H1 (cell line): ENCODE results near the gene BTRC. TPM values are rescaled to one million over a fixed set of nuclear protein-coding genes. Genes with fewer than 3 reads are reported as not detected.

Source experiments
- CTCF ChIA-PET: fragments of 300-600 bp; sonication (Branson Sonifier 250); formaldehyde crosslinking; loops from one replicate; lab custom pipeline; 2021; ENCODE audit not compliant: partially characterized antibody; lab: Charles Lee
- POLR2A ChIA-PET: fragments of 300-600 bp; sonication (Branson Sonifier 250); formaldehyde crosslinking; loops from one replicate; lab custom pipeline; 2021; ENCODE audit warnings: inconsistent platforms; ENCODE audit not compliant: partially characterized antibody; lab: Charles Lee
- DNase-seq, 2 experiments: peaks; one replicate each; pipeline versions ENCODE4 v3.0.0 to v3.0.0-alpha.2; 2010 to 2022; ENCODE audit warnings: low spot score in 2 of 2, low read depth in 1 of 2, mixed read lengths in 1 of 2
- FAIRE-seq: peaks from 2 replicates; lab custom pipeline; 2011; peaks lifted over from hg19 to GRCh38; lab: Jason Lieb, UNC
- H2AFZ ChIP-seq: 2 replicates; pipeline ENCODE4 v1.8.1; 2012; ENCODE audit warnings: low read length, inconsistent platforms
- H2AK5ac ChIP-seq: 2 replicates; pipeline ENCODE4 v1.6.1; 2013; ENCODE audit warnings: low read depth, low read length
- H2BK120ac ChIP-seq: replicated peaks from 2 replicates; pipeline ENCODE3; 2013; ENCODE audit warnings: low read depth, low read length, inconsistent platforms
- H2BK12ac ChIP-seq: 2 replicates; pipeline ENCODE4 v1.6.1; 2013; ENCODE audit warnings: low read depth, low read length
- H2BK15ac ChIP-seq: 2 replicates; pipeline ENCODE4 v1.6.1; 2013; ENCODE audit warnings: low read length
- H2BK20ac ChIP-seq: 2 replicates; pipeline ENCODE4 v1.6.1; 2013; ENCODE audit warnings: low read length
- H2BK5ac ChIP-seq: 2 replicates; pipeline ENCODE4 v1.6.1; 2013; ENCODE audit warnings: low read depth, low read length
- H3K14ac ChIP-seq: 2 replicates; pipeline ENCODE4 v1.6.1; 2013; ENCODE audit warnings: inconsistent platforms; ENCODE audit not compliant: insufficient read length
- H3K18ac ChIP-seq: 2 replicates; pipeline ENCODE4 v1.6.1; 2013; ENCODE audit warnings: low read length; ENCODE audit errors: extremely low read depth
- H3K23ac ChIP-seq: 2 replicates; pipeline ENCODE4 v1.6.1; 2013; ENCODE audit warnings: inconsistent platforms; ENCODE audit not compliant: insufficient read length
- H3K23me2 ChIP-seq: 2 replicates; pipeline ENCODE4 v1.6.1; 2013; ENCODE audit warnings: low read depth, low read length
- H3K27ac ChIP-seq: 2 replicates; pipeline ENCODE4 v1.6.1; 2011; ENCODE audit warnings: low read depth, low read length, inconsistent platforms
- H3K27me3 ChIP-seq, 4 experiments: replicated peaks in 1 of 4; 1 replicate in 1 of 4; 2 replicates in 3 of 4; pipeline versions ENCODE4 v1.6.1 to v1.8.1; 2011 to 2013; ENCODE audit warnings: low read length in 3 of 4, mild to moderate bottlenecking in 3 of 4, inconsistent platforms in 2 of 4, mixed read lengths in 2 of 4, moderate library complexity in 1 of 4; ENCODE audit not compliant: control insufficient read depth in 3 of 4, insufficient read depth in 3 of 4; ENCODE audit errors: extremely low read depth in 1 of 4
- H3K36me3 ChIP-seq, 4 experiments: 2 replicates each; pipeline versions ENCODE4 v1.6.1 to v1.8.1; 2011 to 2013; ENCODE audit warnings: mild to moderate bottlenecking in 4 of 4, low read length in 3 of 4, moderate library complexity in 2 of 4, control low read depth in 1 of 4, inconsistent platforms in 1 of 4; ENCODE audit not compliant: insufficient read depth in 4 of 4, control insufficient read depth in 2 of 4
- H3K4ac ChIP-seq: replicated peaks from 2 replicates; pipeline ENCODE3; 2013; ENCODE audit warnings: low read length, low read depth, mixed read lengths, inconsistent platforms; ENCODE audit not compliant: insufficient read length
- H3K4me1 ChIP-seq, 4 experiments: replicated peaks in 1 of 4; 1 replicate in 1 of 4; 2 replicates in 3 of 4; pipeline versions ENCODE4 v1.6.1 to v1.8.1; 2011 to 2013; ENCODE audit warnings: low read length in 3 of 4, inconsistent platforms in 2 of 4, mixed read lengths in 1 of 4; ENCODE audit not compliant: insufficient read depth in 4 of 4, control insufficient read depth in 3 of 4
- H3K4me2 ChIP-seq, 2 experiments: 2 replicates each; pipeline versions ENCODE4 v1.6.1 to v1.8.1; 2011 to 2013; ENCODE audit warnings: low read depth in 2 of 2, low read length in 2 of 2, control low read depth in 1 of 2, inconsistent platforms in 1 of 2, mild to moderate bottlenecking in 1 of 2; ENCODE audit not compliant: insufficient read depth in 1 of 2
- H3K4me3 ChIP-seq, 4 experiments: fragments of 200-600, 300-600 bp in 1 of 4; sonication (generic), shearing (Covaris generic), sonication (Bioruptor Twin) in 1 of 4; 2 replicates each; pipeline versions ENCODE4 v1.5.1 to v1.8.1; 2011 to 2016; ENCODE audit warnings: low read length in 4 of 4, low read depth in 3 of 4, control low read depth in 2 of 4, inconsistent platforms in 2 of 4, mild to moderate bottlenecking in 2 of 4, mixed read lengths in 1 of 4, moderate library complexity in 1 of 4; ENCODE audit not compliant: insufficient read depth in 2 of 4; ENCODE audit errors: extremely low read depth in 1 of 4
- H3K56ac ChIP-seq: replicated peaks from 2 replicates; pipeline ENCODE3; 2013; ENCODE audit warnings: low read depth, mild to moderate bottlenecking, mixed read lengths, low read length, inconsistent platforms; ENCODE audit not compliant: insufficient read length
- H3K79me1 ChIP-seq: 2 replicates; pipeline ENCODE4 v1.6.1; 2013; ENCODE audit warnings: low read depth, low read length, control low read depth
- H3K79me2 ChIP-seq, 2 experiments: 2 replicates each; pipeline versions ENCODE4 v1.6.1 to v1.8.1; 2012 to 2013; ENCODE audit warnings: low read length in 2 of 2, mild to moderate bottlenecking in 2 of 2, inconsistent platforms in 1 of 2; ENCODE audit not compliant: insufficient read depth in 2 of 2, control insufficient read depth in 1 of 2
- H3K9ac ChIP-seq, 4 experiments: replicated peaks in 1 of 4; 1 replicate in 1 of 4; 2 replicates in 3 of 4; pipeline versions ENCODE4 v1.6.1 to v1.8.1; 2011 to 2013; ENCODE audit warnings: low read depth in 3 of 4, low read length in 3 of 4, control low read depth in 2 of 4, mild to moderate bottlenecking in 2 of 4, moderate library complexity in 2 of 4, inconsistent platforms in 1 of 4; ENCODE audit errors: extremely low read depth in 1 of 4
- H3K9me3 ChIP-seq, 2 experiments: 2 replicates each; pipeline versions ENCODE4 v1.6.1 to v1.8.1; 2012 to 2013; ENCODE audit warnings: mild to moderate bottlenecking in 2 of 2, moderate library complexity in 2 of 2, control low read depth in 1 of 2, inconsistent platforms in 1 of 2, low read depth in 1 of 2, low read length in 1 of 2, mixed read lengths in 1 of 2; ENCODE audit not compliant: insufficient read depth in 2 of 2
- H4K20me1 ChIP-seq, 2 experiments: replicated peaks in 1 of 2; 2 replicates each; pipeline versions ENCODE3 to v1.8.1; 2011 to 2013; ENCODE audit warnings: inconsistent platforms in 2 of 2, low read length in 2 of 2, mild to moderate bottlenecking in 1 of 2; ENCODE audit not compliant: insufficient read depth in 2 of 2, control insufficient read depth in 1 of 2
- H4K5ac ChIP-seq: 2 replicates; pipeline ENCODE4 v1.6.1; 2013; ENCODE audit warnings: low read length, low read depth, mixed read lengths, inconsistent platforms; ENCODE audit not compliant: insufficient read length
- H4K8ac ChIP-seq: 2 replicates; pipeline ENCODE4 v1.8.0; 2013; ENCODE audit warnings: mild to moderate bottlenecking, moderate library complexity, low read length, inconsistent platforms; ENCODE audit not compliant: insufficient read depth; ENCODE audit errors: extremely low read depth
- H4K91ac ChIP-seq: replicated peaks from 2 replicates; pipeline ENCODE3; 2013; ENCODE audit warnings: low read length, mixed read lengths, inconsistent platforms; ENCODE audit not compliant: insufficient read length
- CBX5 ChIP-seq: fragments of 300-800, 300-1000 bp; sonication (generic); IDR thresholded peaks from 2 replicates; pipeline ENCODE4 v1.7.1; 2016; ENCODE audit warnings: antibody characterized with exemption, low read length, low read depth
- CREB1 ChIP-seq: IDR thresholded peaks from 2 replicates; pipeline ENCODE4 v1.6.1; 2012; ENCODE audit warnings: inconsistent platforms
- EZH2 ChIP-seq: fragments of 200-600 bp; sonication (generic); IDR thresholded peaks from 2 replicates; pipeline ENCODE4 v1.7.1; 2012; ENCODE audit warnings: low read depth, mild to moderate bottlenecking, moderate library complexity, low read length, inconsistent platforms; ENCODE audit not compliant: severe bottlenecking
- KDM4A ChIP-seq: IDR thresholded peaks from one replicate; pipeline ENCODE4 v1.7.1; 2012; ENCODE audit warnings: low read depth, mild to moderate bottlenecking, moderate library complexity, low read length, inconsistent platforms; ENCODE audit not compliant: severe bottlenecking
- PHF8 ChIP-seq: fragments of 200-600 bp; sonication (generic); conservative IDR thresholded peaks from 2 replicates; pipeline ENCODE4 v1.7.1; 2012; ENCODE audit warnings: low read depth, mild to moderate bottlenecking, inconsistent platforms, low read length, moderate library complexity
- POLR2A ChIP-seq, 2 experiments: IDR thresholded peaks; 1 replicate in 1 of 2; 2 replicates in 1 of 2; pipeline ENCODE4 v1.6.1; 2011; ENCODE audit warnings: low read depth in 2 of 2, low read length in 2 of 2, mild to moderate bottlenecking in 2 of 2; ENCODE audit errors: control extremely low read depth in 1 of 2
- POU5F1 ChIP-seq: IDR thresholded peaks from 2 replicates; pipeline ENCODE4 v1.6.1; 2011; ENCODE audit warnings: low read depth, mild to moderate bottlenecking, low read length, moderate library complexity
- RXRA ChIP-seq: IDR thresholded peaks from 2 replicates; pipeline ENCODE4 v1.6.1; 2011; ENCODE audit warnings: low read depth, mild to moderate bottlenecking, low read length, moderate library complexity; ENCODE audit not compliant: insufficient read depth
- TAF1 ChIP-seq: IDR thresholded peaks from 2 replicates; pipeline ENCODE4 v1.6.1; 2011; ENCODE audit warnings: mild to moderate bottlenecking, low read depth, low read length
- TBP ChIP-seq: IDR thresholded peaks from 2 replicates; pipeline ENCODE4 v1.6.1; 2011; ENCODE audit warnings: low read depth, low read length, improper control_type of control experiment
- USF2 ChIP-seq: IDR thresholded peaks from 2 replicates; pipeline ENCODE4 v1.6.1; 2011; ENCODE audit warnings: low read length, improper control_type of control experiment
- WGBS, 2 experiments: shearing (Covaris generic) in 1 of 2; methylation state at CpG; one replicate each; pipeline versions ENCODE4 v1.1.6 to v1.1.7; 2013 to 2015; ENCODE audit warnings: low lambda C conversion rate in 2 of 2, mixed read lengths in 2 of 2, inconsistent platforms in 1 of 2, low coverage in 1 of 2, missing lambda C conversion rate in 1 of 2; ENCODE audit not compliant: insufficient replicate concordance in 2 of 2, insufficient coverage in 1 of 2, insufficient read length in 1 of 2; ENCODE audit errors: extremely low coverage in 1 of 2, missing lambda C conversion rate in 1 of 2; 5-methylcytosine and 5-hydroxymethylcytosine counted together
- polyA plus RNA-seq, 7 experiments: library from polyadenylated mRNA; depleted of rRNA in 3 of 7; stranded (reverse) in 5 of 7; unstranded in 2 of 7; fragments of >200 nt in 5 of 7; fragments of 200-250 nt in 2 of 7; gene quantifications; 1 replicate in 5 of 7; 2 replicates in 1 of 7; 4 replicates in 1 of 7; pipeline versions ENCODE4 v1.2.1 to v1.2.3, GENCODE V29; 2011 to 2013; ENCODE audit warnings: missing spikeins in 2 of 7, mixed read lengths in 2 of 7
- total RNA-seq: library from RNA; stranded (reverse); fragmentation: NEBNext Ultra II Directional; extraction: Animal tissue kit (Norgen Biotek cat#: 25700); gene quantifications from 2 replicates; pipeline ENCODE4 v1.2.1, GENCODE V29; 2021

BTRC gene
- total and polyA plus RNA-seq, 2 of the 8 experiments (the other 6 are each of a cell fraction or from before 2014, with no cell fraction given) = 9.9 to 24.7 TPM

GRCh38 chr10:101355072-101355706, 1.2 kb downstream of the BTRC start:
- Histone ChIP-seq H3K9me3 (no peaks in the 10 kb centered on the region), H3K4me1 (peaks cover 0 to 4% (median 2%) of the 10 kb centered on the region in 4 experiments; a peak in 2 of 7 replicates), H3K4ac (no peak overlapping the region), H3K27me3 (no peaks in the 10 kb centered on the region), H3K27ac (no peak overlapping the region), H2BK12ac (no peak overlapping the region), H4K8ac (no peak overlapping the region), H2AK5ac (no peak overlapping the region), H2BK120ac (no peak overlapping the region), H3K14ac (no peak overlapping the region), H3K36me3 (no peaks in the 10 kb centered on the region), H2BK20ac (no peak overlapping the region), H2BK5ac (no peak overlapping the region), H3K23ac (no peak overlapping the region), H3K79me2 (peaks cover 0 to 10% of the 10 kb centered on the region in 2 experiments; a peak in 2 of 4 replicates), H2BK15ac (no peak overlapping the region), H3K18ac (no peak overlapping the region), H4K5ac (no peak overlapping the region), H3K9ac (peak overlapping the region in 2 of 4 experiments; percentile 43 to 63; a peak in 3 of 7 replicates), H4K91ac (no peak overlapping the region), H3K4me3 (peak overlapping the region; percentile 83 to 92 (median 89); a peak in 7 of 8 replicates), H3K56ac (no peak overlapping the region), H3K79me1 (no peaks in the 10 kb centered on the region), H3K23me2 (peaks cover 8% of the 10 kb centered on the region; the same call in 1 of the 2 replicates), H2AFZ (no peak overlapping the region; the same call in 1 of the 2 replicates), H4K20me1 (no peaks in the 10 kb centered on the region), H3K4me2 (peak overlapping the region; percentile 82 to 91)
- ChIA-PET POLR2A (interaction anchor here (0.7 to 1.6 kb wide), 5 partner anchors 13 to 69 kb away, joined by 3 to 4 read pairs (median 4); no protein-coding TSS in a partner anchor), CTCF (interaction anchor here (1.1 to 1.2 kb wide), 3 partner anchors 9 to 86 kb away, joined by 4 read pairs; no protein-coding TSS in a partner anchor)
- no peak for TF ChIP-seq TBP
- no peak for TF ChIP-seq POU5F1
- TF ChIP-seq CBX5 = no peak
- TF ChIP-seq KDM4A = no peak
- no peak for TF ChIP-seq PHF8
- TF ChIP-seq CREB1 = no peak
- TF ChIP-seq POLR2A (IDR thresholded peaks at IDR 0.05; ENCODE audit: control extremely low read depth in 1 of 2, low read depth in 2 of 2, low read length in 2 of 2) = no peak
- TF ChIP-seq RXRA = no peak
- no peak for TF ChIP-seq USF2
- no peak for TF ChIP-seq TAF1
- no peak for TF ChIP-seq EZH2
- FAIRE-seq (no peak), DNase-seq (no peak)
- WGBS, 2 experiments = 78% methylated on average over 6 of the region's 6 CpGs; no CpG with 5 or more reads in 1 of the 2 experiments
